Measurements from ENCODE around the gene PLXDC2. TPM values are rescaled to one million over a fixed set of nuclear protein-coding genes. Genes with fewer than 3 reads are reported as not detected.

Gene PLXDC2
- polyA plus RNA-seq, 1 of the 3 experiments (the other 2 are of a cell fraction): 2.5 TPM

- CTCF ChIA-PET: no interaction called here
- Histone ChIP-seq H3K9ac (no peak overlapping the region), H3K27ac (ENCODE audit: low read depth in 2 of 2, low read length in 1 of 2) (no peak overlapping the region), H3K79me2 (ENCODE audit: insufficient read depth) (no peaks in the 10 kb centered on the region), H3K9me3 (no peaks in the 10 kb centered on the region), H3F3A (replicated peaks; ENCODE audit: insufficient read depth) (no peaks in the 10 kb centered on the region), H4K20me1 (ENCODE audit: insufficient read depth) (no peaks in the 10 kb centered on the region), H3K4me1 (ENCODE audit: control insufficient read depth in 1 of 2, insufficient read depth in 2 of 2, low read depth in 1 of 2, low read length in 1 of 2) (no peaks in the 10 kb centered on the region; a peak in 1 of 4 replicates), H3K4me2 (no peak overlapping the region), H2AFZ (ENCODE audit: low read depth) (no peak overlapping the region), H3K27me3 (ENCODE audit: insufficient read depth) (no peaks in the 10 kb centered on the region), H3K9me2 (no peaks in the 10 kb centered on the region), H3K36me3 (replicated peaks in 1 of 2; ENCODE audit: control insufficient read depth in 1 of 2, insufficient read depth in 2 of 2, low read length in 1 of 2) (no peaks in the 10 kb centered on the region), H3K4me3 (ENCODE audit: low read depth in 2 of 2, low read length in 1 of 2) (no peak overlapping the region)
- POLR2A ChIA-PET: no interaction called here
- no peak for TF ChIP-seq MXI1 (IDR thresholded peaks at IDR 0.05; ENCODE audit: low read depth, low read length)
- TF ChIP-seq REST (IDR thresholded peaks at IDR 0.05; ENCODE audit: low read depth, low read length): no peak
- TF ChIP-seq, protein P1, sequence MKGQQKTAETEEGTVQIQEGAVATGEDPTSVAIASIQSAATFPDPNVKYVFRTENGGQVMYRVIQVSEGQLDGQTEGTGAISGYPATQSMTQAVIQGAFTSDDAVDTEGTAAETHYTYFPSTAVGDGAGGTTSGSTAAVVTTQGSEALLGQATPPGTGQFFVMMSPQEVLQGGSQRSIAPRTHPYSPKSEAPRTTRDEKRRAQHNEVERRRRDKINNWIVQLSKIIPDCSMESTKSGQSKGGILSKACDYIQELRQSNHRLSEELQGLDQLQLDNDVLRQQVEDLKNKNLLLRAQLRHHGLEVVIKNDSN (IDR thresholded peaks at IDR 0.05; ENCODE audit: borderline replicate concordance, low read depth): no peak
- TF ChIP-seq GATA2 (CRISPR knock-in tag; IDR thresholded peaks at IDR 0.05): no peak
- TF ChIP-seq, protein P2, sequence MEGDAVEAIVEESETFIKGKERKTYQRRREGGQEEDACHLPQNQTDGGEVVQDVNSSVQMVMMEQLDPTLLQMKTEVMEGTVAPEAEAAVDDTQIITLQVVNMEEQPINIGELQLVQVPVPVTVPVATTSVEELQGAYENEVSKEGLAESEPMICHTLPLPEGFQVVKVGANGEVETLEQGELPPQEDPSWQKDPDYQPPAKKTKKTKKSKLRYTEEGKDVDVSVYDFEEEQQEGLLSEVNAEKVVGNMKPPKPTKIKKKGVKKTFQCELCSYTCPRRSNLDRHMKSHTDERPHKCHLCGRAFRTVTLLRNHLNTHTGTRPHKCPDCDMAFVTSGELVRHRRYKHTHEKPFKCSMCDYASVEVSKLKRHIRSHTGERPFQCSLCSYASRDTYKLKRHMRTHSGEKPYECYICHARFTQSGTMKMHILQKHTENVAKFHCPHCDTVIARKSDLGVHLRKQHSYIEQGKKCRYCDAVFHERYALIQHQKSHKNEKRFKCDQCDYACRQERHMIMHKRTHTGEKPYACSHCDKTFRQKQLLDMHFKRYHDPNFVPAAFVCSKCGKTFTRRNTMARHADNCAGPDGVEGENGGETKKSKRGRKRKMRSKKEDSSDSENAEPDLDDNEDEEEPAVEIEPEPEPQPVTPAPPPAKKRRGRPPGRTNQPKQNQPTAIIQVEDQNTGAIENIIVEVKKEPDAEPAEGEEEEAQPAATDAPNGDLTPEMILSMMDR (IDR thresholded peaks at IDR 0.05): no peak
- TF ChIP-seq SIN3A (IDR thresholded peaks at IDR 0.05; ENCODE audit: borderline replicate concordance, low read depth, low read length): no peak
- TF ChIP-seq, protein P3, sequence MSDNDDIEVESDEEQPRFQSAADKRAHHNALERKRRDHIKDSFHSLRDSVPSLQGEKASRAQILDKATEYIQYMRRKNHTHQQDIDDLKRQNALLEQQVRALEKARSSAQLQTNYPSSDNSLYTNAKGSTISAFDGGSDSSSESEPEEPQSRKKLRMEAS (IDR thresholded peaks at IDR 0.05; ENCODE audit: low read depth): no peak
- TF ChIP-seq, protein P4, sequence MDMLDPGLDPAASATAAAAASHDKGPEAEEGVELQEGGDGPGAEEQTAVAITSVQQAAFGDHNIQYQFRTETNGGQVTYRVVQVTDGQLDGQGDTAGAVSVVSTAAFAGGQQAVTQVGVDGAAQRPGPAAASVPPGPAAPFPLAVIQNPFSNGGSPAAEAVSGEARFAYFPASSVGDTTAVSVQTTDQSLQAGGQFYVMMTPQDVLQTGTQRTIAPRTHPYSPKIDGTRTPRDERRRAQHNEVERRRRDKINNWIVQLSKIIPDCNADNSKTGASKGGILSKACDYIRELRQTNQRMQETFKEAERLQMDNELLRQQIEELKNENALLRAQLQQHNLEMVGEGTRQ (IDR thresholded peaks at IDR 0.05; ENCODE audit: borderline replicate concordance, low read depth, low read length): no peak
- no peak for TF ChIP-seq EP300 (IDR thresholded peaks at IDR 0.05; ENCODE audit: borderline replicate concordance in 1 of 2, low read depth in 1 of 2, low read length in 1 of 2)
- no peak for TF ChIP-seq CHD2 (IDR thresholded peaks at IDR 0.05; ENCODE audit: low read length, partially characterized antibody)
- DNase-seq: no peak
- WGBS (ENCODE audit: low lambda C conversion rate): 45% methylated on average over 2 of the region's 2 CpGs
These were observed 197.9 kb downstream of the PLXDC2 start for GRCh38 chr10:20013991-20014750.

All from SK-N-SH (cell line).